Stimulated activated CD8-positive, alpha-beta memory T cell treated with anti-CD3 and anti-CD28 coated beads, Interleukin-4, amount 100 ng/mL, for 24 hours (primary cell): Measurements from ENCODE around the gene TSHZ2.

Experiments used
- DNase-seq: peaks from one replicate; pipeline ENCODE4 v3.0.0-alpha.2; 2020; ENCODE audit warnings: low read depth

The TSHZ2 gene

DNA sequence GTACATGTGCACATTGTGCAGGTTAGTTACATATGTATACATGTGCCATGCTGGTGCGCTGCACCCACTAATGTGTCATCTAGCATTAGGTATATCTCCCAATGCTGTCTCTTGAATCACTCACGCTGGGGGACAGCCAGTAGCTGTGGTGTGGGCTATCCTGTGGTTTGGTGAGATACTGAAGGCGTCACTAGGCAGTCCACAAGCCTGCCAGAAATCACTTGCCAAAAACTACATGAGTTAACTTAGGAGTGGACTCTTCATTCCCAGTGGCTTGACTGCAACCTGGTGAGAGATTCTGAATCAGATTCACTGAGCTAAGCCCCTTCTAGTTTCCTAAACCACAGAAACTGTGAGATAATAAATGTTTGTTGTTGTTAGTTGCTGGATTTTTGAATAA, 191.3 kb downstream of the TSHZ2 start:
- no peak for DNase-seq

- no peak for DNase-seq
Observed at GRCh38 chr20:53164072-53164471, 191.9 kb downstream of the TSHZ2 start.

DNA sequence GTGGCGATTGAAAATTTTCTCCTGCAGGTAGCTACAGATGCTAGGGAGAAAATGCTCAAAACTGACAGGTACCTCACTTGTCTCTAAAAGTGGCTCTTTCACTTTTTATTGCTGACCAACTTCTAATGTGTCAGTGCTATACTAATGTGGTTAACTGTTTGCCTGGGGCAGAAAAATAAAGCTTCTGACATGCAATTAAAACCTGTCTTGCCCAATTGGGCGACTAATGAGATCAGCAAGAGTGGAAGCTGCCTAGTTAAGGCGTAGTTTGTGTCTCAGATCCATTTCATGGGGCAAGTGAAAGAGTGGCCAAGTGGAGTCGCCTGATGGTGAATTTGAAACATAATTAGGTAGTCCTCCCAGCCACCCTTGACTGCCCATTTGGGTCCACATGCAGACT, 193.3 kb downstream of the TSHZ2 start:
- no peak for DNase-seq

DNA sequence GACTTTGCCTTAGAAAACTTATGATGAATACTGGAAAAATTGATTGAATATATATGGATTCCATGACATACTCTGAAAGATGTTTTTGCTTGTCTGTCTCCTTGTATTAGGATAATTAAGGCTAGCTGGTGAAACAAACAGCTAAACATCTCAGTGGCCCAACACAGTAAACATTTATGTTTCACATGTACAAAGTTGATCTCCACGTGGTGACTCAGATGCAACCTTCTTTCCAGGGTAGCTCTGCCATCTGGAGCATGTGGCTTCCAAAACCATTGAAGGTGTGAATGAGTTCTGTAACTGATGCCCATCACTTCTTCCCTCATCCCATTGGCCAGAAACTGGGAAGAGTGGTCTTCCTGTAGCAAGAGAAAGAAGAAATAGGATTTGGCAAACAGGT, 196.3 kb downstream of the TSHZ2 start:
- no peak for DNase-seq

GRCh38 chr20:53170196-53170595, 198.0 kb downstream of the TSHZ2 start:
- DNase-seq, result no peak

DNA sequence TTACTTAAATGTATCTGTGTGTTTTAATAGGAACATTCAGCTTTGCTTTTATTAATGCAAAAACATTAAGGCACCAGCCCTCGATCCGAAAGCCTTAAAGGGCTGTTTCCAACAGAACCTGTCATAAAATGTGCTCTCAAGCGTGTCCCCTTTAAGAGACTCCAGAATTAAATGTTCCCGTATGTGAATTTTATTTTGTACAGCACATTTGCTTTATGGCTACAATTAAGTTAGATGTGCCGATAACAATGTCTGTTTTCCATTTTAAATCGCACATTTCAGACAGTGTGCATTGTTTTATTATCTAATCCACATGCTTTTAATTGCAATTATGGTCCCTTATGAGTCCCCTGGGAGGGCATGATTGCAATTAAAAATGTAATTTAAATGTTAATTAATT, 198.9 kb downstream of the TSHZ2 start:
- DNase-seq, result no peak

- no peak for DNase-seq
Observed at GRCh38 chr20:53174454-53174853, 202.3 kb downstream of the TSHZ2 start.

DNA sequence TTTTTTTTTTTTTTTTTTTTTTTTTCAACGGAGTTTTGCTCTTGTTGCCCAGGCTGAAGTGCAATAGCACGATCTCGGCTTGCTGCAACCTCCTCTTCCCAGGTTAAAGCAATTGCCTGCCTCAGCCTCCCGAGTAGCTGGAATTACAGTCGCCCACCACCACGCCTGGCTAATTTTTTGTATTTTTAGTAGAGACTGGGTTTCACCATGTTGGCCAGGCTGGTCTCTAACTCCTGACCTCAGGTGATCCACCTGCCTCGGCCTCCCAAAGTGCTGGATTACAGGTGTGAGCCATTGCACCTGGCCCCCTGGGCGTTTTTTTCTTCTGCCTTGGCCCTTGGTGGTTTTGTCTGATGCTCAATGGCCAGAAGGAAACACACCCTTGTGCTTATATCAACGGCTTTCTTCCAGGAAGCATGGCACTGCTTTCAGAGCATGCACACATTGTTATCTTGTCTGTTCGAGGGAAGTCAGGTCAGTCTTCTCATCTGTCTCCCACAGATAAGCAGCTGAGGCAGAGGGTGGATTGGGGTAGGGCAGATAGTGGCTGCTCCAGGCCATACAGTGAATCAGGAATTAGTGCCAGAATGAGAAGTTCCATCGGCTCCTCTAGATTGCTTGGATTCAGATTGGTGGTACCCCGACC, 203.1 kb downstream of the TSHZ2 start:
- no peak for DNase-seq

- no peak for DNase-seq
Observed at GRCh38 chr20:53176134-53176533, 204.0 kb downstream of the TSHZ2 start.

GRCh38 chr20:53177687-53178086, 205.5 kb downstream of the TSHZ2 start:
- no peak for DNase-seq

GRCh38 chr20:53179749-53180148, 207.6 kb downstream of the TSHZ2 start:
- no peak for DNase-seq

- no peak for DNase-seq
Observed at GRCh38 chr20:53180928-53181362, 208.8 kb downstream of the TSHZ2 start.

GRCh38 chr20:53181866-53182376, 209.8 kb downstream of the TSHZ2 start:
- DNase-seq, result no peak

GRCh38 chr20:53183181-53183580, 211.0 kb downstream of the TSHZ2 start:
- DNase-seq, result no peak

- DNase-seq, result no peak
Observed at GRCh38 chr20:53186635-53187034, 214.5 kb downstream of the TSHZ2 start.

- no peak for DNase-seq
Observed at GRCh38 chr20:53187392-53188068, 215.4 kb downstream of the TSHZ2 start.

DNA sequence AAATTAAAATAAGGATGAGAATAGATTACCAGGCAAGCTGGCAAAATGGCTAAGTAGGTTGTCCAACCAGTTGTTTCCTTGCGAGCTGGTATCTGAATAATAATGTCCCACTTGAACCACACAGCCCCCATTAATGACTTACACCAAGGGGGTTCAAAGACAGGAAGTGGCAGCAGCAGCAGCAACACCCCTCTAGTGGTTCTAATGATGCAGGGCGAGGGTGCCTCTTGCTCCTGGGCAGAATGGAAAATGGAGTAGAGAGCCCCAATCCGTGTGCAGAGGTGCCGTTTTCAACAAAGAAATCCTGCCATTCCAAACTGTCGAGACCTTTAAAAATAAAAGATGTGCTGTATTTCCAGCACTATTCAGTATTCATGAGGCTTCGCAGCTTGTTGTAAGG, 218.1 kb downstream of the TSHZ2 start:
- no peak for DNase-seq

GRCh38 chr20:53191957-53192356, 219.8 kb downstream of the TSHZ2 start:
- no peak for DNase-seq

DNA sequence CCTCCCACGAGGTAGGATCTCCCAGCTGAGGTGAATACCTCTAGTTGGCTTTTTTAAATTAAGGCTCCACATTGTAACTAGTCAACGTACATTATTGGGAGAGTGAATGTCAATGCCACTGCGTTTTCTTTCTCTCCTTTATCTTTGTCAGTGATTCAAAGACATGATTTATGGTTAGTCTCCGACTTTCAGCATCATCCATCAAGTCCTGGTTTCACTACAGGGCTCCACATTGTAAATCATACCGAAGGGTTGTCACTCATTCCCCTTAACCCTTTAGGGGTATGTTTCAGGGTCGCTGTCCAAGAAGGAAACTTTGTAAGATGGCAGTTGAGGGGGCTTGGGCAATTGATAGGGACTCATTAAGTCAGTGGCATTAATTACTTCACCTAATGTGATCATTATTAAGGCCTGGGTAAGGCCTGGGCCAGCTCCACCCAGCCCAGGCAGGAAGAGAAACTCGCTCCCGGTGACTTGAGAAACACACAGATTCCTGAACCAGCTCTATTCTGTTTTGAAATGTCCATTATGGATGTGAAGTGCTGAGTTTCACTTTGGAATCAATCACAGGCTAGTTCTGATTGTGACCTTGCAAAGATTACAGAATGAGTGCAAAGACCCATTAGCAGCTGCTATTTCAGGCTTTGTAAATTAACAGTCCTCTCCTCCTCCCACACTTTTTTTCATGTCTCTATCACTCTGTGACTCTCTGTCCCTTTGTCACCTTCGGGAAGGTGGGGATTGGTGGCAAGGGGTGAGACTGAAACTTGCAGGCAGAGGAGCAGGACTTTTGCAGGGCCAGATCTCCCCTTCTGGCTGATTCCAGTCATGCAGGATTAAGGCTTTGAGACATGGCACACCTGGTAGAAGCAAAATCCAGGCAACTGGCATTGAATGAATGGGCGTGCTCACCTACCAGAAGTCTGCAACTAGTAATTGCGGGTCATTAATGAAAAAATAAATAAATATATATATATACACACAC, 222.4 kb downstream of the TSHZ2 start:
- DNase-seq, result no peak

GRCh38 chr20:53195876-53196610, 223.9 kb downstream of the TSHZ2 start:
- DNase-seq, result no peak

DNA sequence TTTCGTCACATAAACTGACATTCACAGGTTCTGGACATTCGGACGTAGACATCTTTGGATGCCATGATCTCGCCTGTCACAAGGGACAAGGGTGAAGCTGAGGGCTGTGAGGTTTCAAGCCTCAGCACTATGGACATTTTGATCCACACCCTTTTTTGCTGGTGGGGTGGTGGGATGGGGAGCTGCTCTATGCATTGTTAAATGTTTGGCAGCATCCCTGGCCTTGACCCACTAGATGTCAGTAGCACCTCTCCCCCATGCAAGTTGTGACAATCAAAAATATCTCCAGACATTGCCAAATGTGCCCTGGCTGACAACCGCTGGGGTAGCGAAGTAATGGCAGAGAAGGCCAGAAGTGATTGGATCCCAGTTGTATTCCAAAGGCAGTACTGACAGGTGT, 229.4 kb downstream of the TSHZ2 start:
- no peak for DNase-seq

DNA sequence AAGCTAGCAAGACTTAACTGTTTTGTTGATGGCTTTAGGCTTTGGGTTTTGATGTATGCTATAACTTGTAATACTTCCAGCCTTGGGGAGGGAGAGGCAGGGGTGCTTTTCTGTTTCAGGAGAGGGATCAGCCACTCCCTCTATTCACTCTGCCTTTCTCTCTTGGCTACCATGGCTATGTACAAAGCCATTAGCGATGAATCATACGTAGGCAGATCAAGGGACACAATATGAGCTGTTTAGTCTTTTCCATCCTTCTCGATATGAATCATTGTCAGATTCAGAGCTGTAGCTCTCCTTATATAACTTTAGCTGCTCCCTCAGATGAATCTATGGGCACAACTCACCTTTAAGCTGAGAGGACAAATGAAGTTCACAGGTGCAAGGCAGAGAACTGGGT, 230.6 kb downstream of the TSHZ2 start:
- no peak for DNase-seq
